Neuronal stem cell (in vitro differentiated cells): ENCODE measurements around the gene C5orf63.

Experiments
- DNase-seq: peaks from one replicate; pipeline ENCODE4 v3.0.0-alpha.2; 2013; ENCODE audit warnings: low spot score
- H2AFZ ChIP-seq: one replicate; pipeline ENCODE4 v1.6.1; 2013; ENCODE audit warnings: mild to moderate bottlenecking, low read length, inconsistent platforms
- H2AK5ac ChIP-seq: 2 replicates; pipeline ENCODE4 v1.6.1; 2013; ENCODE audit warnings: low read depth, mild to moderate bottlenecking, inconsistent platforms, low read length, moderate library complexity, mixed read lengths
- H2BK120ac ChIP-seq: 2 replicates; pipeline ENCODE4 v1.6.1; 2013; ENCODE audit warnings: low read depth, mild to moderate bottlenecking, inconsistent platforms, low read length, moderate library complexity, mixed read lengths
- H2BK12ac ChIP-seq: one replicate; pipeline ENCODE4 v1.6.1; 2013; ENCODE audit warnings: low read length, inconsistent platforms
- H2BK15ac ChIP-seq: 2 replicates; pipeline ENCODE4 v1.6.1; 2013; ENCODE audit warnings: mild to moderate bottlenecking, low read length, inconsistent platforms, mixed read lengths
- H2BK5ac ChIP-seq: one replicate; pipeline ENCODE4 v1.6.1; 2013; ENCODE audit warnings: inconsistent platforms, mild to moderate bottlenecking, low read length, moderate library complexity
- H3K14ac ChIP-seq: one replicate; pipeline ENCODE4 v1.6.1; 2013; ENCODE audit warnings: low read length, inconsistent platforms
- H3K18ac ChIP-seq: 2 replicates; pipeline ENCODE4 v1.6.1; 2013; ENCODE audit warnings: low read length, inconsistent platforms
- H3K23ac ChIP-seq: 2 replicates; pipeline ENCODE4 v1.6.1; 2013; ENCODE audit warnings: low read depth, mild to moderate bottlenecking, mixed read lengths, low read length, inconsistent platforms; ENCODE audit not compliant: poor library complexity
- H3K27ac ChIP-seq: replicated peaks from 3 replicates; pipeline ENCODE4 v1.5.1; 2013; ENCODE audit warnings: low read length, inconsistent platforms
- H3K27me3 ChIP-seq, 3 experiments: 2 replicates each; pipeline ENCODE4 v1.6.1; 2013; ENCODE audit warnings: low read length in 3 of 3, mild to moderate bottlenecking in 2 of 3, inconsistent platforms in 1 of 3, low read depth in 1 of 3, mixed read lengths in 1 of 3, moderate library complexity in 1 of 3; ENCODE audit not compliant: control insufficient read depth in 3 of 3, insufficient read depth in 3 of 3
- H3K36me3 ChIP-seq, 2 donors: replicated peaks in 1 of 2; 2 replicates each; pipeline ENCODE4 v1.6.1; 2013; ENCODE audit warnings: low read length in 2 of 2; ENCODE audit not compliant: control insufficient read depth in 2 of 2, insufficient read depth in 2 of 2
- H3K4ac ChIP-seq: 2 replicates; pipeline ENCODE4 v1.6.1; 2013; ENCODE audit warnings: inconsistent platforms, mild to moderate bottlenecking, low read length, moderate library complexity
- H3K4me1 ChIP-seq, 2 donors: 1 replicate in 1 of 2; 2 replicates in 1 of 2; pipeline ENCODE4 v1.6.1; 2013; ENCODE audit warnings: low read length in 2 of 2, low read depth in 1 of 2; ENCODE audit not compliant: control insufficient read depth in 2 of 2, insufficient read depth in 1 of 2
- H3K4me2 ChIP-seq: one replicate; pipeline ENCODE4 v1.6.1; 2013; ENCODE audit warnings: mild to moderate bottlenecking, low read length, inconsistent platforms; ENCODE audit not compliant: insufficient read depth, poor library complexity, severe bottlenecking
- H3K4me3 ChIP-seq, 2 donors: 2 replicates each; pipeline ENCODE4 v1.5.1; 2013; ENCODE audit warnings: low read length in 2 of 2, mild to moderate bottlenecking in 2 of 2, inconsistent platforms in 1 of 2, moderate library complexity in 1 of 2
- H3K79me1 ChIP-seq: one replicate; pipeline ENCODE4 v1.6.1; 2013; ENCODE audit warnings: low read depth, mild to moderate bottlenecking, inconsistent platforms, low read length, moderate library complexity
- H3K9ac ChIP-seq: one replicate; pipeline ENCODE4 v1.6.1; 2013; ENCODE audit warnings: mild to moderate bottlenecking, low read depth, low read length, inconsistent platforms; ENCODE audit not compliant: poor library complexity
- H3K9me3 ChIP-seq, 2 donors: replicated peaks in 1 of 2; 2 replicates each; pipeline versions ENCODE3 to v1.6.1; 2013; ENCODE audit warnings: low read length in 2 of 2, mild to moderate bottlenecking in 2 of 2, inconsistent platforms in 1 of 2, low read depth in 1 of 2, mixed read lengths in 1 of 2, moderate library complexity in 1 of 2; ENCODE audit not compliant: control insufficient read depth in 2 of 2, insufficient read depth in 1 of 2
- H4K8ac ChIP-seq: one replicate; pipeline ENCODE4 v1.6.1; 2013; ENCODE audit warnings: low read depth, mild to moderate bottlenecking, inconsistent platforms, low read length, moderate library complexity
- H4K91ac ChIP-seq: one replicate; pipeline ENCODE4 v1.6.1; 2013; ENCODE audit warnings: low read length, low read depth, mild to moderate bottlenecking, inconsistent platforms; ENCODE audit not compliant: poor library complexity
- WGBS, 2 donors: extraction: QIAGEN DNeasy Blood & Tissue Kit; methylation state at CpG; one replicate each; pipeline ENCODE4 v1.1.7; 2013; ENCODE audit warnings: missing lambda C conversion rate in 2 of 2, mixed read lengths in 1 of 2; ENCODE audit not compliant: insufficient read length in 2 of 2, insufficient replicate concordance in 1 of 2; ENCODE audit errors: extremely low coverage in 2 of 2; 5-methylcytosine and 5-hydroxymethylcytosine counted together

Gene C5orf63

DNA sequence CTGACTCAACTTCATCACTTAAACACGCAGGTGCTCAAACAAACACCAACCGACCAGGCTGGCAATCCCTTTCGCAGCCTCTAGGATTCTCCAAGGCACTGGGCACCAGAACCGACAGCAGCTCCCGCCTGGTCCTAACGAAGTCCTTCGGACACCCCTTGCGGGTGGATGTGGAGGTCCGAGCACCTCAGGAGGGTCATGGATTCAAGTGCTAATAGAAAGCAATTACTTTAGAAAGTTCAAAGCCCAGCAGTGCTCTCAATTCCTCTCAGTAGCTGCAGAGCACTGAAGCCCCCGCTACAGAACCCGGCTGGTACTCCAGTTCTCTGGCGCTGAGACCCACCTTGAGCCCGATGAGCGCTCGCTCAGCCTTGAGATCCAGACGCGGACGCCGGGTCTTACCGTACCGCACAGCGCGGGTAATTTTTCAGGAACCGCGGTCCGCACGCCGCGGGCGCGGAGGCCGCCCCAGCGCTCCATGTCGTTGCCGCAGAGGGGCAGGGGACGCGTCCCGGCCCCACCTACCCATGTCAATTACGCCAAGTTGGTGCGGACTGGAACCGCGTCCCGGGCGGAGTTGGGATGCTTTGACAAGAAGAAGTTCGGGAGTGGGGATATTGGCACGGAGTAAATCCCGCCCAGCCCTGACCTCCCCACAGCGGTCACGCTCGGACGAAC lies 43.6 kb downstream of the C5orf63 start:
- H3K14ac ChIP-seq = peak overlapping the region; percentile 94
- H3K4me3 ChIP-seq = peak overlapping the region; percentile 71 to 98
- H3K4me1 ChIP-seq = peaks cover 3 to 32% of the 10 kb centered on the region in 2 donors
- no CpG with 5 or more reads among the region's 51 CpGs for WGBS, 2 donors
- H3K23ac ChIP-seq = peak overlapping the region; percentile 98
- no peak overlapping the region for H4K91ac ChIP-seq
- H3K18ac ChIP-seq = peak overlapping the region; percentile 97
- no peak overlapping the region for H3K4ac ChIP-seq
- H3K79me1 ChIP-seq = no peaks in the 10 kb centered on the region
- H2BK120ac ChIP-seq = peak overlapping the region; percentile 98
- peak overlapping the region; percentile 90 for H3K9ac ChIP-seq
- peak overlapping the region; percentile 99 for H2AFZ ChIP-seq
- no peak overlapping the region for H4K8ac ChIP-seq
- H3K4me2 ChIP-seq = peak overlapping the region; percentile 99
- no peaks in the 10 kb centered on the region for H3K36me3 ChIP-seq
- H2AK5ac ChIP-seq = peak overlapping the region; percentile 56
- peaks cover 6 to 16% (median 14%) of the 10 kb centered on the region in 3 experiments for H3K27me3 ChIP-seq
- H3K27ac ChIP-seq = no peak overlapping the region
- peak overlapping the region; percentile 41 for H2BK12ac ChIP-seq
- DNase-seq = peak; percentile 48
- no peak overlapping the region for H2BK5ac ChIP-seq
- peaks cover 0 to 6% of the 10 kb centered on the region in 2 donors for H3K9me3 ChIP-seq
- H2BK15ac ChIP-seq = peak overlapping the region; percentile 92

DNA sequence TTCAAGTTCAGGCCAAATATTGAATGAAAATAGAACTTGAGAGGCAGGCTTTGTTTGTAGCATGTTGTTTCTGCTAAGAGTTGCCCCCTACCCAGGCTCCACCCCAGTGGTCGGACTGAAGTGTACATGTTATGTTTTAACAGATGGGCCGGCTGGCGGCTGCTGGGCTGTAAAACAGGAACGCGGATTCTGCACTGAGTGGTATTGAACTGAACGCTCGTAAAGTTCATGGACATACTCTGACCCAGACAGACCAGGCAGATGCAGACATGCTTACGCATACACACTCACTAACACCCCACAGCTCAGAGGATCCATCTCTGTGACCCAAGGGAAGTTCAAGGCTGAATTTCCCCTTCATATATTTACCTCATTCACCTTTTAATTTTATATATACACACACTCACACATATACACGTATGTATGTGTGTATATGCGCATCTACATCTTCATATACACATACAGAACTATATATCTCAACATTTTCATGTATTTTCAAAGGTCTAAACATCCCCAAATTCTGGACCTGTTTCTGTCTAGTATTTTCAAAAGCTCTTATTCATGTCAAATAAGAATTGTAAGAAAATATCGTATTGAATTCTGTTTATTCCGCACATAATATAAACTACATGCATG lies 44.4 kb downstream of the C5orf63 start:
- Histone ChIP-seq H3K27me3 (peaks cover 6 to 16% (median 14%) of the 10 kb centered on the region in 3 experiments), H2AK5ac (no peak overlapping the region), H2BK12ac (no peak overlapping the region), H4K91ac (no peak overlapping the region), H2AFZ (peak overlapping the region; percentile 99), H3K4me1 (peaks cover 3 to 32% of the 10 kb centered on the region in 2 donors), H2BK120ac (no peak overlapping the region), H3K36me3 (no peaks in the 10 kb centered on the region), H3K9ac (no peak overlapping the region), H2BK5ac (no peak overlapping the region), H3K4me2 (no peak overlapping the region), H3K79me1 (no peaks in the 10 kb centered on the region), H3K4me3 (peak overlapping the region in 1 of 2 donors; percentile 71), H3K14ac (no peak overlapping the region), H2BK15ac (no peak overlapping the region), H3K4ac (no peak overlapping the region), H3K23ac (no peak overlapping the region), H3K18ac (no peak overlapping the region), H4K8ac (no peak overlapping the region), H3K27ac (no peak overlapping the region), H3K9me3 (peaks cover 0 to 6% of the 10 kb centered on the region in 2 donors)
- DNase-seq = no peak
- WGBS, 2 donors = 100% methylated on average over 1 of the region's 12 CpGs; no CpG with 5 or more reads in 1 of the 2 donors

DNA sequence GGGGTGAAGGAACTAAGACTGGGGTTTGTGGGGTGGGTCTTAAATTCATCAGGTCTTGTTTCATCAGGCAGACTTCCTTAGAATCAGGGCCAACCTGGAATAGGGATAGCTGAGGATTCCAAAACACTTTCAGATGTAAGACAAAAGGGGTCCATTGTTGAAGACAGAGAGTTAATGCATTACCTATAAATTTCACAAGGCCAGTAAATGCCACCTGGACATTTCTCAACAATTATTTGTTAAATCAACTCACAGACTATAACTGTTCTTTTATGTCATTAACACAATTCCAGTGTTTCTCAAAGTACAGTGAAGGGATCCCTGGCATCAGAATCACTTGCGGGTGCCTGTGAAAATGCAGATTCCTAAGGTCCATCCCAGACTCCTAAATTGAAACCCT lies 45.8 kb downstream of the C5orf63 start:
- H2BK15ac ChIP-seq = no peak overlapping the region

DNA sequence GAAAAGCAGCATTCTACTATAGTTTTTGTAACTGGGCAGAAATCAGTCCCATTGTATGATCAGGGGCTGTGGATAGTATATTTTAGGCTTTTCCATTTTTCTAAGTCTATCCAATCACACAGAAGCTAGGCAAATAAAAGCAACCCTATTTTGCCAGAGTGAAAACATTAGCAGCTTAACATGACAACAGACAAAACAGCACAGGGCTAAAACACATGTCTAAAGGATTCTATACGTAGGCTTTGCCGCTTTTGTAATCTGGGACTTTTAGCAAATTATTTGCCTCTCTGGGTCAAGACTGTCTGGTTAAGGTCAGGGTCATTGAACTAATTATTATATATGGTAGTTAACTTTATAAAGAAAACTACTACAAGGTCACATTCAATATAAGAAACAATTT lies 47.1 kb downstream of the C5orf63 start:
- Histone ChIP-seq H3K79me1 (no peaks in the 10 kb centered on the region), H2BK15ac (no peak overlapping the region), H3K27me3 (peaks cover 0 to 6% (median under 1%) of the 10 kb centered on the region in 3 experiments), H2AK5ac (no peak overlapping the region), H3K18ac (no peak overlapping the region), H3K23ac (no peak overlapping the region), H3K27ac (no peak overlapping the region), H2BK5ac (no peak overlapping the region), H2AFZ (no peak overlapping the region), H3K36me3 (no peaks in the 10 kb centered on the region), H4K8ac (no peak overlapping the region), H3K9me3 (no peaks in the 10 kb centered on the region), H3K4ac (no peak overlapping the region), H3K4me2 (no peak overlapping the region), H3K4me1 (peaks cover 0 to 32% of the 10 kb centered on the region in 2 donors), H2BK120ac (no peak overlapping the region), H3K4me3 (no peak overlapping the region), H3K14ac (no peak overlapping the region), H2BK12ac (no peak overlapping the region), H4K91ac (no peak overlapping the region), H3K9ac (no peak overlapping the region)
- WGBS, 2 donors = no CpG with 5 or more reads among the region's 2 CpGs
- DNase-seq = no peak

More for the DNA sequence above, 45.8 kb downstream of the C5orf63 start:
- H3K36me3 ChIP-seq = no peaks in the 10 kb centered on the region
- H3K27ac ChIP-seq = no peak overlapping the region
- no peak overlapping the region for H2BK120ac ChIP-seq
- H2BK5ac ChIP-seq = no peak overlapping the region
- H2AK5ac ChIP-seq = no peak overlapping the region
- H3K4me2 ChIP-seq = no peak overlapping the region
- no peak overlapping the region for H4K91ac ChIP-seq
- H3K14ac ChIP-seq = no peak overlapping the region
- H2AFZ ChIP-seq = no peak overlapping the region
- no peak overlapping the region for H3K18ac ChIP-seq
- H3K4me1 ChIP-seq = peaks cover 3 to 32% of the 10 kb centered on the region in 2 donors
- H3K27me3 ChIP-seq = peaks cover 6 to 16% (median 10%) of the 10 kb centered on the region in 3 experiments
- no CpG with 5 or more reads among the region's 1 CpG for WGBS, 2 donors
- H3K23ac ChIP-seq = no peak overlapping the region
- no peak for DNase-seq
- no peak overlapping the region for H3K4ac ChIP-seq
- H3K9ac ChIP-seq = no peak overlapping the region
- H3K79me1 ChIP-seq = no peaks in the 10 kb centered on the region
- no peak overlapping the region for H4K8ac ChIP-seq
- H3K9me3 ChIP-seq = peaks cover 0 to 6% of the 10 kb centered on the region in 2 donors
- no peak overlapping the region for H3K4me3 ChIP-seq
- H2BK12ac ChIP-seq = no peak overlapping the region
